HCT116 (cell line): ENCODE data around the gene SERPINA3.

Experiments used
- CTCF ChIP-seq, 3 experiments: fragments of 200-600 bp in 1 of 3; sonication (generic) in 1 of 3; IDR thresholded peaks in 2 of 3; conservative IDR thresholded peaks in 1 of 3; 2 replicates each; pipeline ENCODE4 v1.5.1; 2012 to 2017; ENCODE audit warnings: low read depth in 2 of 3, low read length in 2 of 3, antibody characterized with exemption in 1 of 3, borderline replicate concordance in 1 of 3, control low read depth in 1 of 3, mild to moderate bottlenecking in 1 of 3, mixed read lengths in 1 of 3, mixed run types in 1 of 3, moderate library complexity in 1 of 3; ENCODE audit not compliant: insufficient read depth in 1 of 3
- EZH2phosphoT487 ChIP-seq: fragments of 200-600 bp; IDR thresholded peaks from 2 replicates; pipeline ENCODE4 v1.6.1; 2018; ENCODE audit warnings: antibody characterized with exemption, borderline replicate concordance
- JUND ChIP-seq: IDR thresholded peaks from 2 replicates; pipeline ENCODE4 v1.6.1; 2012
- TF ChIP-seq, protein P1 (sequence below): IDR thresholded peaks from 2 replicates; pipeline ENCODE4 v1.6.1; 2012

DNA sequence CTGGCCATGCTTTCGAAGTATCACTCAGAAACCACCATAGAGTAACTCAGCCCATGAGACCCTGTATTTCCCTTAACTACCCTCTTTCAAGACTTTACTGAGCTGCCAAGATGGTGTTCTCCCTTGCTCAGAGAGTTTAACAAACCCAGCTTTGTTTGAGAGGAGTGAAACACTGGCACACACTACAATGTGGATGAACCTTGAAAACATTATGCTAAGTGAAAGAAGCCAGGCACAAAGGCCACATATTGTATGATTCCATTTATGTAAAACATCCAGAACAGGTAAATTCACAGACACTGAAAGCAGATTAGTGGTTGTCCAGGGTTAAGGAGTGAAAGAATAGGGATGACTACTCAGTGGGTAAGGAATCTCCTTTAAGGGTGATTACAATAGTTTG is 18.9 kb downstream of the SERPINA3 start:
- no peak for TF ChIP-seq CTCF (IDR thresholded peaks at IDR 0.05 in 2 of 3, conservative IDR thresholded peaks at IDR 0.05 in 1 of 3; ENCODE audit: borderline replicate concordance in 1 of 3, insufficient read depth in 1 of 3, low read depth in 2 of 3, low read length in 2 of 3)
- TF ChIP-seq JUND = no peak
- TF ChIP-seq, protein P1, sequence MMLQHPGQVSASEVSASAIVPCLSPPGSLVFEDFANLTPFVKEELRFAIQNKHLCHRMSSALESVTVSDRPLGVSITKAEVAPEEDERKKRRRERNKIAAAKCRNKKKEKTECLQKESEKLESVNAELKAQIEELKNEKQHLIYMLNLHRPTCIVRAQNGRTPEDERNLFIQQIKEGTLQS = no peak
- no peak for TF ChIP-seq EZH2phosphoT487
